HG02610 (cell line): ENCODE measurements around the gene MTCL3.

ENCODE experiments used
- ATAC-seq: cut with Tn5 transposase; IDR thresholded peaks from one replicate; pipeline ENCODE4 v1.9.1; 2021; ENCODE audit warnings: mild to moderate bottlenecking, moderate library complexity; ENCODE audit not compliant: unreplicated experiment

Gene MTCL3

DNA sequence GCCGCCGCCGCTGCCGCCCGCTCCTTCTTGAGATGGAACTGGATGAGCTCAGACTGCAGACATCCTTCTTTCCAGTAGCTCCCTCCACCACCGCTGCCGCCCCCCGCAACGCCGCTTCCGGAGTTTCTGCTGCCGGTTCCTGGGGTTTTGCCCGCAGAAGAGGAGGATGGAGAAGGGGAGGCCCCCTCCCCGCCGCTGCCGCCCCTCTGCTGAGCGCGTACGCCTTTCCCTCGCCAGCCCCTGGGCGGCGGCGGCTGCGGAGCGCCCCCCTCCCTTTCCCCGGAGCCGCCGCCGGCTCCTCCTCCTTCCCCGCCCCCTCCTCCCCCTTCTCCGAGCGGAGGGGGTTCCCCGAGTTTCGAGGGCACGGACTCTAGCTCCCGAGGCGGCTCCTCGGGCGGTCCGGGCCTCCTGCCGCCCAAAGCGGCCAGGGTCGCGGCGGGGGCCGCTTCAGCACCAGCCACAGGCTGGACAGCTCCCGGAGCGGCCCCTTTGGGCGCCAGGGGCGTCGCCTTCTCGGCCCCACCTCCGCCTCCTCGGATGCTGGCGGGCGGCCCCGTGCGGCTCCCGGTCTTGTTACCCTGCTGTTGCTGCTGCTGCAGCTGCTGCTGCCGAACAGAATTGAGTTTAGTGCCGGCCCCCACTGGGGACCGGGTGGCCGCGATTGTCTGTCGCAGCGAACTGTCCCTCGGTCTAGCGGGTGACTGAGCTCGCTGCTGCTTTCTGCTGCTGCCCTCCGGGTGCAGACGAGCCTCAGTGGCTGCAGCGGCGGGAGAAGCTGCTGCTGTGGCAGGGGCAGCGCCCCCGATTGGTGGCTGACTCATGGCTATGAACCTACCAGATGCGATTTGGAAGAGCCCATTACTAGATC is 3.1 kb downstream of the MTCL3 start:
- peak; percentile 56 for ATAC-seq

DNA sequence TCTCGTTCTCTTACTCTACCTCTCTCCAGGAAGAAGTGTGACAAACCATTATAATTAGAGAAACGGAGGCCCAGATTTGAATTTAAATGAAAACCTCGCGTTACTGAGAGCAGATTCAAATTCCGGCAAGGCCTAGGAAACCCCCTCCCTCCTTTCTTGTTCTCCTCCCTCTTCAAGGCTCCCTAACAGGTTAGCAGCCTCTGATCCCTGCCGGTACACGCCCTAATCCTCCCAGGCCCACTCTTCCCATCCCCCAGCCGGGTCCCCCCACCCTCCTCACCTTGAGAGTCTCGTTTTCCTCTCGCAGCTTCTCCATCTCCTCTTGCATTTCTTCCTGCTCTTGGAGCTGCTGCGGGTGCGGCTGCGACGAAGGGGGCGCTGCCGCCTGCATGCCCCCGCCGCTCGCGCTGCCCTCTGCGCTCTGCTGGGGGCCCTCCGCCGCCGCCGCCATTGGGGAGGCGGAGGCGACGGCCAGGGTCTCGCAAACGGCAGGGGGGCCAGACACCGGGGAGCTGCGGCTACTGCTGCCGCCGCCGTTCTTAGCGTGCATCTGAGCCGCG is 3.8 kb downstream of the MTCL3 start:
- ATAC-seq, result no peak

DNA sequence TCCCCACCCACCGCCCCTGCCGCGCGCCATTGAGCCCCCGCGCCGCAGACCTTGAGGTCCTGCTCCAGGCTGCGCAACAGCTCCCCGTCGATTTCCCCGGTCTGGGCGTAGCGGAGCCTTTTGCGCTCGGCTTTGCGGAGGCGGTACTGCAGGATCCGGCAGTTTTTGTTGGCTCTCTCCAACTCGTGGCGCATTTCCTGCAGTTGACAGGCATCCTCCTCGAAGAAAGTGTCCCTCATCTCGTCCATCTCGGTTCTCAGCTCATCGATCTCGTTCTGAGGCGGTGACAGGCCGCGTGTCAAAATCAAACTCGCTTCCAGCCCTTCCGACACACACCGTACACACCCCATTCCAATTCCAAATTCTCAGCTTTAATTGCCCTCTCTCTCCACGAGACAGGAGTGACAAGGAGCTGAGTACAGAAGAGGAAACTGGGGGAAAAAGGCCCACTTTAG is 4.3 kb downstream of the MTCL3 start:
- ATAC-seq, result no peak

DNA sequence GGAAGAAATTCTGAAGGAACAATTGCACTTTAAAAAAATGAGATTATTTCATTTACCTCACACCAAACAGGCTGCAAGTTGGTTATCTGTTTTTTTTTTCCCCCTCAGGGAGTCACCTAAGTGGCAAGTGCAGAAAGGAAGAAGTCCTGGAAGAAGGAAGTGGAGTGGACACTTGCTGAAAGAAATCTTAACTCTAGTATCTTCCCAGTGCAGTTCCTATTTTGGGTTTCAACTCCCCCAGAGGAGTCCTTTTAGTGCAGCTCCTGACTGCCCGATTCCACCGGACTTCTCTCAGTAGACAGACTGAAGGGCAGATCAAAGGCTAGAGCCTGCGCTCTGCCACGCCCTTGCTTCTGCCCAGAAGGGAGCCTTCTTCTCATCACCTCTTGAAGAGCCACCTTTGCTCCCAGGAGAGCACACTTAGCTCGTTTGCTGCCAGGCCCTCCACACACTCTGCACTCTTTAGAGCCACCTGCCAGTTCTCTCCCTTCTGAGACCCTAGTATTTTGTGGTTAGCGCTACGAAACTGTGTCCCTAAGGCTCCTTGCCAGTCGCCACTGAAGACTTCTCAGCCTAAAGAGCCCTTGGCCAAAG is 4.9 kb downstream of the MTCL3 start:
- ATAC-seq, result no peak

DNA sequence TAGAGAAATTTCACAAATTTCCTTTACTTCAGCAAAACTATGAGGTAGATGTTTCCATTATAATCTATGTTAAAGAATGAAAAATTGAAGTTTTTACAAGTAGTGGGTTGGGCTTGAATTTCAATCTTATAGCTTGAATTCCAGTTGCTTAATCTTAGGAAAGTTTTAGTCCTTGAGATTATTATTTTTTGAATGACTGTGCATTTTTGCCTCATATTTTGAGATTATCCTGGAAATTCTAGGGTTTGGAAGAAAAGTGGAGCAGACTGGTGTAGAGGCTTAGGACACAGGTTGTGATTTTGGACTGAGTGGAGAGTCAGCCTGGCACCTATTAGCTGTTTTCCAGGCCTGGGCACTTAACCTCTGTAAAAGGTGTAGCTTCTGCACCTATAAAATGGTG is 5.7 kb downstream of the MTCL3 start:
- ATAC-seq, result no peak

DNA sequence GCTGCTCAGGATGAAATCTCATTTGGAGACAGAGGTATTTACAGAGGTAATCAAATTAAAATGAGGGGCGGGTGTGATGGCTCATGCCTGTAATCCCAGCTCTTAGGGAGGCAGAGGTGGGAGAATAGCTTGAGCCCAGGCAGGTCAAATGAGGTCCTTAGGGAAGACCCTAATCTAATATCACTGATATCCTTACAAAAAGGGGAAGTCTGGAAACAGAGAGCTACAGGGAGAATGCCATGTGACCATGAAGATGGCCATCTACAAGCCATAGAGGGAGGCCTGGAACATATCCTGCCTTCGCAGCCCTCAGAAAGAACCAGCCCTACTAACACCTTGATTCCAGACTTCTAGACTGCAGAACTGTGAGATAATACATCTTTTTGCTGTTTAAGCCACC is 8.3 kb downstream of the MTCL3 start:
- no peak for ATAC-seq

DNA sequence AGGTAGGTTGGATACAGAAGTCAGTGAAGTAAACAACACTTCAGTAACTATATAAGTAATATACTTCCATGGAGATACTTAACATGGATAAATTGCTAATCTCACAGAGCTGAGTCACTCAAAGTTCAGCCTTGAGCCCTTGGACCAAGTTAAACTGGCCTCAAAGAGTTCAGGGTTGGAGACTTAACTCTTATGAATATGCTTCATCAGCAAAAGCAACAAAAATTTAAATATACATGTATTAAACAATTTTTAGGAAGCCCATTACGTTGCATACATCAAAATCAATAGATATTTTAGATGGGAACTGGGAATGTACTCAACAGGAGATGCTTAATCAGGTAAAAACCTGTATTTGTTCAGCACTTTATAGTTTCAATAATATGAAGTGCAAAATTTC is 12.2 kb downstream of the MTCL3 start:
- ATAC-seq, result no peak

DNA sequence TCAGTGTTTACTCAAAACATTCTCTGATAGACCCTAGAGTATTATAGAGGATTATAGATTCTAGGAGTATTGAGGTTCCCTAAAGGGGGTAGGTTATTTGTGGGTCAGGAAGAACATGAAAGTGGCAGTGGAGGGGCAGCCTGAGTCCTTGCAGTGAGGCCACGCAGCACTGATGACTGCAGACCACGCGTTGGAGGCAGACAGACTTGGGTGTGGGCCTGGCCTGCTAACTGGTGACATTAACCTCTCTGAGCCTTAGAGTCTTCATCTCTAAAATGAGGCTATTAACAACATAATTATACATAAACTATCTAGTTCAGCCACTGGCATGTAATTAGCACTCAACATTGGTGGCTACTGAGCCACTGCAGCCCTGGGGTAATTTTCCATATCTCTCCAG is 16.1 kb downstream of the MTCL3 start:
- ATAC-seq, result no peak

DNA sequence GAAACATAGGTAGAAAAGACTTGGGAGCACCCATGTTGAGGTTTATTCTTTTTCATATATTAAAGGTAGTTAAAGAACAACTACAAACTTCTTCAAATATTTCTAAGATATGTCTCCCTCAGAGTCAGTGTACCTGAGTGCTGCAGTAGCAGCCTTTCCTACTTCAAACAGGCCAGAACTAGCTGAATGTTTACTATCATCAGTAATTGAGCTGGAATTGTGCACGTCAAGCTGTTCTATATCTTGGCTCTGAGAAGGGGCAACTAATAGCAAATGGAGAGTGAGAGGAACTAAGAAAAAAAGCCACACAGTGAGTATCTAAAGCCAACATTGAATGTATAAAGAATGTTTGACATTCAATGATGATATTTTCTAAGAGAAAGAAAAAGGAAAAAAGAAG is 21.7 kb downstream of the MTCL3 start:
- ATAC-seq, result no peak

DNA sequence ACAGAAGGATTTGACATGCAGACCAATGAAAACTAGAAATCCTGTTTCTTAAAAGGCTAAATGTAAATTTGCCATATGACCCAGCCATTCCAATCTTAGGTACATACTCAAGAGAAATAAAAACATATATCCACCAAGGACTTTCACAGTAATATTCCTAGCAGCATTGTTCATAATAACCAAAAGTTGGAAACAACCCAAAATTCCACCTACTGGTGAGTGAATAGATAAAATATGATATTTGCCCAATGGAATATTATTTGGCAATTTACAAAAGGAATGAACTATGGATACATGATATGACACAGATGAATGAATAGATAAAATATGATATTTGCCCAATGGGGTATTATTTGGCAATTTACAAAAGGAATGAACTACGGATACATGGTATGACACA is 22.7 kb downstream of the MTCL3 start:
- no peak for ATAC-seq

DNA sequence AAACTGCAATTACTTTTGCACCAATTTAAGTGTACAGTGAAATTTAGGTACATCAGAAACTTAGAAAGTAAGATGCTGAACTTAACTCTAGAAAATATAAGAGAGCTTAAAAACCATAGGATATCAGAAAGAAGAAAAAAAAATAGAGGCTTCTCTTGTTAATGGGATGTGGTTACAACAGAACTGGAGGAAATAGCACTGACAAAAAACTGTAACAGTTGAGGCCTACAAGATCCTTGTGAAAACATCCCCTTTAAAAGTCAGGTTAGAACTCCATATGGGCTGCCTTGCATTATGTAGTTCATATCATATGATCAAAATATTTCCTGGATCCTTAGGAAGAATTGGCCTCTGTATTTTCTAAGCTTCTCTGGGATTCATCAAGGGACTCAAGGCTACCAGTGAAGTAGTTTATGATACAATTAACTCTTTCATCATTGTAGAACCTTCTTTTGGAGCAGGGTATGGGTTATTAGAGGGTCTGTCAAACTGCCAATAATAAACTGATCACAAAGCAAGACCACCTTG is 24.8 kb downstream of the MTCL3 start:
- ATAC-seq, result no peak

DNA sequence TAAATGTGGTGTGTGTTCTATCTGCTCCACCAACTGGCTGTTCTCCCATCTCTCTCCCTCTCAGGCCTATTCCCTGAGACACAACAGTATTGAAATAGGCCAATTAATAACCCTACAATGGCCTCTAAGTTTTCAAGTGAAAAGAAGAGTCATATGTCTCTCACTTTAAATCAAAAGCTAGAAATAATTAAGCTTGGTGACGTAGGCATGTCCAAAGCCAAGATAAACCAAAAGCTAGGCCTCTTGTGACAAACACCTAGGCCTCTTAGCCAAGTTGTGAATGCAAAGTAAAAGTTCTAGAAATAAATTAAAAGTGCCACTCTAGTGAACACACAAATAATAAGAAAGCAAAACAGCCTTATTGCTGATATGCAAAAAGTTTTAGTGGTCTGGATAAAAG is 29.9 kb downstream of the MTCL3 start:
- ATAC-seq, result no peak

DNA sequence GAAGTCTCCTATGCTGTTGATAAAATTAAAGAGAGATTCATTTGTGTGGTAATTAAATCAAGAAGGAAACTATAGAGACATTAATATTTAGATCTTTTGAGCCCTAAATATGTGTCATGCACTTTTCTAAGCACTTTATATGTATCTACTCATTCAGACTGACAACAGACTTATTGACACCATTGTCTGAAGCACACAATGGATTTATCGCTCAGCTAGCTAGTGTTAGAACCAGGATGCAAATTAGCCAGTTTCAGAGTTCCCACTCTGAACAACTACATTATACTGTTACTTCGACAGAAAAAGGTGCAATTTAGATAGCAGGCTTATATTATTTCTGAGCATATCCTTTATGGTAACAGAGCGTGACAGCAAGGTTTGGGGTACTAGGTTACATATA is 32.2 kb downstream of the MTCL3 start:
- no peak for ATAC-seq

DNA sequence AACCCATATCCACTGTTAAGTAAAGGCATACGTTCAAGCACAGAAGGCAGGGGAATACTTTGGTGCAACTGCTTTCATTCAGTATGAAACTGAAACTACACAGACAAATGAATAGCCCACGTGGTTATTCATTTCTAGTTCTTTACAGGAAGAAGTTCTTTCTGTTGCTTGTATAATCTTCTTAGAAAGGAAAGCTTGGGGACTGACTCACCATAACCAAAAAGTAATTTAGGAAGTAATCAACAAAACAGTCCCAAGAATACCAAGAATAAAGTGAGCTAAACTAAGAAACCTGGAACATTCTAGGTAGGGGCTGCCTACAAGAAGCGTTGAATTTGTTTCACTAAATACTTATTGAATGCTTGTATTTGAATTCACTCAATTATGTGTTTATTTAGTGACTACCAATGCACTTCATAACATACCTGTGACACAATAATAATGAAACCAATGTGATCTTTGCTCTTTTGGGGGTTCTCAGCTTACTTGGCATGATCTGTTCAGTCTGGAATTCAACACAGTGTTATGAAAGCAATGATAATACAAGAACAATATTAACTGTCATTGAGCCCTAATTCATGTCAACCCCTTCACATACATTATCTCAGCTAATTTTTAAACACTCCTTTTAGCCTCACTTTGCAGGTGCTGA is 34.8 kb downstream of the MTCL3 start:
- ATAC-seq, result peak; percentile 99

DNA sequence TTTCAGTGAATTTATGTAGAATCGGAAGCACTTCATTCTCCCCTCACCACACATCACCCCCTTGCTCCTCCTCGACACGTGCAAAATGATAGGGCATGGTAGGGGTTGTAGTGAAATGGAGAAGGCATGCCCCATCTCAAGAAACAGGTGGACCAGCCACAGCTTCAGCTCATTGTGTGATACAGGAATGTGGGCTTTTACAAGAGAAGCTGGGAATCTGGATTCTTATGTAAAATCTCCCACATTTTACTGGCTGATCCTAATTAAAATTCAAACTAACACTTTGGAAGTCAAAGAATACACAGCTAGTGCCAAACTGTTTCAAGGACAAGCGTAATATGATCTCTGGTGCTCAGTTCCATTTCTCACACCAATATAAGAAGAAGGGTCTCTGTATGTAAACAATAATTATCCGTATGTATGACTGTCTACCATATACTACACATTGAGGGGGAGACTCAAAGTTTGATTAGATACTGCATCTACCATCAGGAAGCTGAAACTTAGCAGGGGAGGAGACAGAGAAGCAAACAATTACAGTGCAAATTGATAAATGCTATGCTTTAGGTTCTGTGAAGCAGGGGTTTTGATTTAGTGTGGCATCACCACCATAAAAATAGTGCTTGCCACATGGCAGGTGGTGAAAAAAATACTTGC is 35.6 kb downstream of the MTCL3 start:
- peak; percentile 9 for ATAC-seq

DNA sequence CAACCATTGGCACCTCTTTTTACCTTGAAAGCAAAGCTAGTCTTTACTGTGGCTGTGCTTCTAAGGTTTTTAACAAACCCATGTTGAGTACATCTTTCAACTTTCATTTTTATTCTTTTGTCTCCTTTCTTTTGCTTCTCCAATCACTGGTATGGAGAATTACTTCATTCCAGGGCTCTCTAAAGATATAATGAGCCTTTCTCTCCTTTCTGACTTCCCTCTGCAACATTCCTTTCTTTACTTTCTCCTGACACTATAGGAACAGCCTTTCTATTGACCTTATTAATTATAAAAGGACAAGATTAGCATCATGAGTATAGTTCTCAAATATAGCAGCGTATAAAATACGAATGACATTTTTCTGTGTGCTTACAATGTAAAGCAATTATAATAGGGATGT is 36.8 kb downstream of the MTCL3 start:
- no peak for ATAC-seq

DNA sequence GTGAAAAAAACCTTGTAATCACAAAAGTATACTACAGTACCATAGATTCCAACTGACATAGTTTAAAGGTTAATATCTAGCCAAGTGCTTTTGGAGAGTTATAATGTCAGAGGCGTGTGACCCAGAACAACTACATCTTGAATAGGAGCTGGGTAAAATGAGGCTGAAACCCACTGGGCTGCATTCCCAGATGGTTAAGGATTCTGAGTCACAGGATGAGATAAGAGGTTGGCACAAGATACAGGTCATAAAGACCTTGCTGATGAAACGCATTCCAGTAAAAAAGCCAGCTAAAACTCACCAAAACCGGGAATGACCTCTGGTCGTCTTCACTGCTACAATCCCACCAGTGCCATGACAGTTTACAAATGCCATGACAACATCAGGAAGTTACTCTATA is 37.5 kb downstream of the MTCL3 start:
- ATAC-seq, result no peak

DNA sequence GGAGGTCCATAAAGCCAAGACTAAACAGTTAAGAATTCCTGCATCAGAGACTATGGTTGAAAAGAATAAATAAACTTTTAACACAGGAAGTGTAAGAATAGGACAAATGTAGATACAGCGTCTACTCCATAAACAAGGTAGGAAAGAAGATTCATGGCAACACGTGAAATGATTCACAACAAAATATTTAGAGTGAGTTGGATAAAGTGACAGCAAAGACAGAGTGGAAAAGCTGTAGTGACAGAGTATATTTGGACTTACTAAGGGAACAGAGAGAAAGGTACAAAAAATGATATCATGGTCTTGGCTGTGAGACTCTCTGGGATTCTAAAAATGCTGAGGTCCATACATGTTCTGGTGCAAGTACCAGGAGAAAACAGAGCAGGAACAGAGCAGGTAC is 38.0 kb downstream of the MTCL3 start:
- no peak for ATAC-seq

DNA sequence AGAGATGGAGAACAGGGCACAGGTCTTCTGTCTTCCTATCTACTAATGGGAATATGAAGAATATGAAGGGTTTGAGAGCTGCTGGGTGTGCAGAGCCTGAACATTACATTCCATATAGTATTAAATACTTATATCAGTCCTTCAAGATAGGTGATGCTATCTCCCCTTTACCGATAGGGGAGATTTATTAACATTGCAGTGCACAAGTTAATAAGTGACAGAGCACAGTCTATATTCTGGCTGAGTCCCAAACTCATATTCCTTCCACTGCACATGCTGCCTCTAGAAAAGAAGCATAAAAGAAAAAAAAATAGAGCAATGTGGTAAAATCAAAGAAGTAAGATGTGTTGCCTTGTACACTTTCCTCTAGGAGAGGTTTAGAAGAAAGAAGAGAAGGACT is 41.5 kb downstream of the MTCL3 start:
- no peak for ATAC-seq

DNA sequence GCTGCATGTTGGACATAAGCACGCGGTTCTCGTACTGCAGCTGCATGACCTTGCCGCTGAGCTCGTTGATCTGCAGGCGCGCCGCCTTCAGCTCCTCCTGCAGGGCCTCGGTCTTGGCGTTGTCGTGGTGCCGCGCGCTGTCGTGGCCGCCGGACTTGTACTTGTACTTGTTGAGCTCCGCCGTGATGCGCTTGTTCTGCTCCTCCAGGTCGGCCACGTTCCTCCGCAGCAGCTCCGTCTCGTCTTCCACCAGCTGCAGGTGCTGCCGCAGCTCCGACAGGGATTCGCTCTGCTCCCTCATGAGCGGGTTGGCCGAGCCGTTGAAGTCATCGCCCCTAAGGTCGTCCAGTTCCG is 43.3 kb downstream of the MTCL3 start:
- no peak for ATAC-seq
